Measurements from ENCODE around the gene FOXP4.

Gene FOXP4

GRCh38 chr6:41545703-41546474 lies at the start of gene FOXP4:
Gene FOXP4 (plus strand): TSS chr6:41546381. CDS start chr6:41565761, 19,380 bp downstream.
- DNase-seq: peak; percentile 27 to 93 (median 81)

GRCh38 chr6:41497573-41497972 lies 48.6 kb upstream of the FOXP4 start:
- DNase-seq: no peak

GRCh38 chr6:41497994-41498393 lies 48.2 kb upstream of the FOXP4 start:
- no peak for DNase-seq

- no peak for DNase-seq
Observed at GRCh38 chr6:41498968-41499599, 47.1 kb upstream of the FOXP4 start.

GRCh38 chr6:41500561-41500960 lies 45.6 kb upstream of the FOXP4 start:
- DNase-seq: no peak

GRCh38 chr6:41502566-41502916 lies 43.6 kb upstream of the FOXP4 start:
- no peak for DNase-seq

- DNase-seq: peak in 1 of 51 donors; percentile 24
Observed at GRCh38 chr6:41502917-41503671, 43.1 kb upstream of the FOXP4 start.

- DNase-seq: peak in 9 of 51 donors; percentile 3 to 48 (median 19)
Observed at GRCh38 chr6:41503827-41504465, 42.2 kb upstream of the FOXP4 start.

GRCh38 chr6:41504466-41505121 lies 41.6 kb upstream of the FOXP4 start:
- DNase-seq: no peak

GRCh38 chr6:41505122-41506049 lies 40.8 kb upstream of the FOXP4 start:
- peak in 17 of 51 donors; percentile 8 to 48 (median 23) for DNase-seq

- no peak for DNase-seq
Observed at GRCh38 chr6:41508479-41508878, 37.7 kb upstream of the FOXP4 start.

GRCh38 chr6:41509580-41509979 lies 36.6 kb upstream of the FOXP4 start:
- no peak for DNase-seq

GRCh38 chr6:41511443-41512060 lies 34.6 kb upstream of the FOXP4 start:
- DNase-seq: no peak

- DNase-seq: no peak
Observed at GRCh38 chr6:41512146-41512701, 34.0 kb upstream of the FOXP4 start.

- no peak for DNase-seq
Observed at GRCh38 chr6:41515995-41516394, 30.2 kb upstream of the FOXP4 start.

- DNase-seq: no peak
Observed at GRCh38 chr6:41518118-41518517, 28.1 kb upstream of the FOXP4 start.

- no peak for DNase-seq
Observed at GRCh38 chr6:41519305-41519744, 26.9 kb upstream of the FOXP4 start.

- no peak for DNase-seq
Observed at GRCh38 chr6:41519745-41520699, 26.2 kb upstream of the FOXP4 start.

Measured in hypothalamus (tissue), 51 donors.